Fibroblast of peridontal ligament (primary cell): Measurements from ENCODE around the gene MBOAT1.

Experiments used
- DNase-seq: peaks from one replicate; pipeline ENCODE4 v3.0.0-alpha.2; 2010; ENCODE audit errors: extremely low read depth

Gene MBOAT1

GRCh38 chr6:20137240-20137639 lies 75.0 kb downstream of the MBOAT1 start:
- DNase-seq = no peak

GRCh38 chr6:20135677-20136268 lies 76.5 kb downstream of the MBOAT1 start:
- DNase-seq = no peak

DNA sequence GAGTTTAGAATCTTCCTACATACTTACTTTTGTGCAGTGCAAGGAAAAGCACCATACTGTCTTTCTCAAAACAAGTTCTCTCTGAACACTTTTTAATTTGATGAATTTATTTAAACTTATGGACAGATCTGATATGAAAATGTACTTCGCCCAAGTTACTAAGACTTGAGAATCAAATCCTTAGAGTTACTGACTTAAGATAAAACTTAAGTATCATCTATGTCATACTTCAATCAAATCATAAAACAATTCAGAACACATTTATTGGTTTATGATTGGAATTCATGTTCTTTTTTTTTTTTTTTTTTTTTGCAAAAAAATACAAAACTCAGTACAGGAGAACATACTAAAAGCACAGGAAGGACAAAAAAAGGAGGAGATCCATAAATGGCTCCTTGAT lies 77.7 kb downstream of the MBOAT1 start:
- no peak for DNase-seq

DNA sequence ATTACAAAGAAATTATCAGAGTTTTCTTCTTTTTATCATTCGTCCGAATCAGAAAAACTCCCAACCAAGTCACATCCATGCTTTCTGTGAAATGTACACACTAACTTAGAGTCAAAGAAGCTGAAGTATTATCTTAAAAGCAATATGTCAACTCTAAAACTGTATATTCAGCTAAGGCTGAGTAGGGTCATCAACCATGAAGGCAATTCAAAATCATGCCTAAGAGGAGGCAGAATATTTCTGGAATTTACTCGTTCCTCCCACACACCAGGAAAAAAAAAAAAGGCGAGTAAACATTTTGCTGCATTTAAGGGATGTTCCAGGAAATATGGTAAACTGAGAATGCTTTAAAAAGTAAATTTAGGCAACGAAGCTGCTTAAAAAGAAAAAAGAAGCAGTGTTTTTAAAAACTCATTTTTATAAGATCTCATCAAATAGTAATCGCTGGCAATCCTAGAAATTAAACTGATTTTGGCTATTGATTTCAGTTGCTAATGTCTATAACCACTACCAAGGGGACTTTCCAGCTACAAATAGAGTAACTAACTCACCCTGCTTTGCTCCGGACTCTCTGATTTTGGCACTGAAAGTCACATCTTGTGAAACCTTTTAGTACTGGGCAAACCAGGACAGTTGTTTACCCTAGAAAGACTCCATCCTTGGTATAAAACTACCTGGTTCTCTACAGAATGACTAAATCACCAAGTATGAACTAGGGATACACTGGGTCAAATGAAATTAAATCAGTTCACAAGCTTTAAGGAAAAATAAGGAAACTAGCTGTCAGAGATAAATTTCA lies 82.8 kb downstream of the MBOAT1 start:
- peak; percentile 49 for DNase-seq

DNA sequence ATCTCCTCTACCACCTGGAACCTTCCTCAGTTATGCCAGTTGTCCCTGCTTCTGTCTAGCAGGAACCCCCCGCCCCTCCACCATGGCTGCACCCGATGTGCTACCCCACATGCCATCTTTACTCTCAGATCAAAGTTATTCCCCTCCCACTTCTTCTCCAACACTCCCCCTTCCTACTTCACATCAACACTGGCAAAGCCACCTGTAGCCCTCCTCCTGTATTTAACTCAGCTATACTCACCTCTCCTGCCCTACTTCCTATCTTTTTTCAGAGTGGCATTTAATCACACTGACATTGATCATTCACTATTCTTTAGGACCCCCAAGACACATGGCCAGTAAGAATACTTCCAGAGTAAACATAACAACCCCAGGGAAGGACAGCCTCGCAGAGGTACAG lies 84.3 kb downstream of the MBOAT1 start:
- DNase-seq = no peak

DNA sequence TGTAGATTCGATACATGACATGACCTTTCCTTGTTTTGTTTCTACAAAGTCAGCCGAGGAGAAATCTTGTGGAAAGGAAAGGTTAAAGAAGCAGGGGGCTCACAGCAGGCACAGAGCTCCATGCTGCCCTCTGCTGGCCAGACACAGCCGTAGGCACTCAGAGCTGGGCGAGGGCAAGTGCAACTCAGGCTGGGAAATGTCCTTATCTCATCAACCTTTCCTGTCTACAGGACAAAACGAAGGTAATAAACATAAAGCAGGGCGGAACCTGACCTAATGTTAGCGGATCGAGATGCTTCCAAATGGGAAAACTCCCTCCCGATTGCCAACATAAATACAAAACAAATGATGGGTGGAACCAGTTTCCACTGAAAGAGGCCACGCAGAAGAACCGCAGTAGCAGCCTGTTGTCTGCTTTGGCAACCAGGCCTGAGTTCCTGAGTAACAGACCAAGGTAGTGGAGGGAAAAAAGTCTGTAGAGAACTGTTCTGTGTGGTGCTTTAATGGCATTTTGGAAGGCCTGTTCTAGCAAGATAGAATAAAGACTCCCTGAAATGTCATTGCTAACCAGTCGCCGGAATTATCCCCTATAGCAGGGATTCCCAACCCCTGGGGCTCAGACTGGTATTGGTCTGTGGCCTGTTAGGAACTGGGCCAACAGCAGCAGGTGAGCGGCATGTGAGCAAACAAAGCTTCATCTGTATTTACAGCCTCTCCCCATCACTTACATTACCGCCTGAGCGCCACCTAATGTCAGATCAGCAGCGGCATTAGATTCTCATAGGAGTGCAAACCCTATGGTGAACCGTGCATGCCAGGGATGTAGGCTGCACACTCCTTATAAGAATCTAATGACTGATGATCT lies 85.2 kb downstream of the MBOAT1 start:
- peak; percentile 65 for DNase-seq

DNA sequence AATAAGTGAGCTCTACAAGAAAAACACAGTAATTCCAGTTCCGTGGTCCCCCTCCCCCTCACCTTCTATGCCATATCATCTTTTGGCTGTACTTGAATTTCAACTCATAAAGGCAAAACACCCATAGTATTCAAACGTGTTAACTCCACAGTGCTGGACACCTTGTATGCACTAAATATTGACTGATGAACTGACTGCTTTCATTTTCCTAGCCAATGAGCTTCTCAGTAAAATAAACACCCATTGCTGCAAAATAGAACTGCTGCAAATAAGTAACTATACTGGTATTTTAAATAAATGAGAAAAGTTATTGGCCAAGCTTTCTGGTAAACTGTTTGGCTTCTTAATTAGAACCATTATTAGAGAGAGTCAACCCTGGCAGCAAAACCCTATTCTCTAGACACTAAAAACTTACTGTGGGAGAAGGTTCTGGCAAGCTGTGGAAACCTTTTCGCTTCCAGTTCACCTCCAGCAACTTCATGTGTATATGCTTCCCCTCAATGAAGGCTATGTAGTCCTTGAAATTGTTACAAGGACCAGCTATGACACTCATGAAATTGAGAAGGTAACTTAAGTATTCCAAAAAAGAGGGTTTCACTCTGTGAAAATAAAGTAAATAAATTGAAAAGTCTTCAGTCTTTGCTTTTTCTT lies 86.0 kb downstream of the MBOAT1 start:
- no peak for DNase-seq

DNA sequence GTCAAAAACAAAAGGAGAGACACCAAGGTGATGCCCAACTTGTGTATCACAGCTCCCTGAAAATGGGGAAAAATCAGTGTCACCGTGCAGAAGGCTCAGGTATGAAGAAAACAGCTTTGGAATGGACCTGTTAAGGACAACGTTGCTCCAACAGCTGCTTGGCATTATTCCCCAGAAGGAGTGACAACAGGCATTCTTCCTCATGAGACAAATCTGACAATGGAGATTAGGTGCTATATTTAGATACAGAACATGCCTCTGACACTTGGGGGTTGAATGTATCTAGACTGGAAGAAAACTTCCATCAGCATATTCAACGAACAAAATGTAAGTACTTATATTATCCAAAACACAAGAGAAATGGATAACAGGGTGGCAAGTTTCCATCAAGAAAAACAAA lies 87.7 kb downstream of the MBOAT1 start:
- DNase-seq = no peak

- no peak for DNase-seq
Measured at GRCh38 chr6:20119485-20119884, 92.8 kb downstream of the MBOAT1 start.

DNA sequence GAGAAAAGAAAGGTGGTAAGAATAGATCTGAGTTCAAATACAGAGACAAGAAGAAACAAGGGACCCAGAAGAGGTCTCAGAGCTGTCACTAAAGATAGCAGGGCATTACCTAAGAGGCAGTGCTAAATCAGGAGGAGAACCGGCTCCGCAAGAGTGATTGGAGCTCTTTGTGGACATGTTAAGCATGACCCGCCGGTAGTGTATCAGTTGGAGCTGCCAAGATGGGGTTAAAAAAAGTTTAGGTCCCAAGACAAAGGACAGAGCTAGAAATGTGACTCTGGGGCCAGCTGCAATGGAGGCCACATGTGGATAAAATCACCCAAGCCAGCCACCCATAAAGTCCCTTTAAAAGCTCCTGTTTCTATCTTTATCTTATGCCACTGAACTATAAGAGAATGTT lies 93.4 kb downstream of the MBOAT1 start:
- no peak for DNase-seq

DNA sequence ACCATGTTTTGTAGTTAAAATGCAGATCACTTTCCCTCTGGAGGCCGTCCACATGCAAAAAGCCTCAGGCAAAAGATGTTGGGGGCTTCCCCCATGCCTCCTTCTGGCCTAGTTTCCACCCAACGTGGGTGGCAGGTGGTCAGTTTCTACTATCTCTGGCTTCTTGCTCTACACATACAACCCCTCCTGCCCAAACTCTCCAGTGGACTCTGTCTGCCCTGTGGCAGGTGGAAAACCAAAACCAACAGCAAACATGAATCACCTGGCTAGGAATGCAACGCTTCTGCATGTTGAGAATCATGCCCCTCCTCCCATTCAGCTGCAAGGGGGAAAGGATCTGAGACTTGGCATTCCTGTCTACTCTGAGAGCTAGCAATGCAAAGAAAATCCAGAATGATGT lies 94.8 kb downstream of the MBOAT1 start:
- DNase-seq = no peak

DNA sequence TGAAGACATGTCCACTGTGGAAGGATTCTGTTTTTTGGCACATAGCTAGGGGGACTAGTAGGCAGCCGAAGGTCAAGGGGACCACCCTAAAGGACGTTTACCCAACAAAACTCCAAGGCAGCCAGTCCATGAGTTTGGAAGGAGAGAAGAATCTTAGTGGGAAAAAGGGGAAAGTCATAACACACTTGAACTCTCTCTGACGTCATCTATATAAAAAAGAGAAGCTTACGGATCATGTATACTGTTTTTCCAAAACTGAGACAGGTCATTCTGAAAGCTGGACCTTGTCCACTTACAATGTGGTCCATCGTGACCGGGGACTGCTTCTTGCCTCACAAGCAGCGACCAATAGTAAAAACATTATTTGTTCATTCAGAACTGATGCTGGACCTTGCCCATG lies 95.5 kb downstream of the MBOAT1 start:
- no peak for DNase-seq

DNA sequence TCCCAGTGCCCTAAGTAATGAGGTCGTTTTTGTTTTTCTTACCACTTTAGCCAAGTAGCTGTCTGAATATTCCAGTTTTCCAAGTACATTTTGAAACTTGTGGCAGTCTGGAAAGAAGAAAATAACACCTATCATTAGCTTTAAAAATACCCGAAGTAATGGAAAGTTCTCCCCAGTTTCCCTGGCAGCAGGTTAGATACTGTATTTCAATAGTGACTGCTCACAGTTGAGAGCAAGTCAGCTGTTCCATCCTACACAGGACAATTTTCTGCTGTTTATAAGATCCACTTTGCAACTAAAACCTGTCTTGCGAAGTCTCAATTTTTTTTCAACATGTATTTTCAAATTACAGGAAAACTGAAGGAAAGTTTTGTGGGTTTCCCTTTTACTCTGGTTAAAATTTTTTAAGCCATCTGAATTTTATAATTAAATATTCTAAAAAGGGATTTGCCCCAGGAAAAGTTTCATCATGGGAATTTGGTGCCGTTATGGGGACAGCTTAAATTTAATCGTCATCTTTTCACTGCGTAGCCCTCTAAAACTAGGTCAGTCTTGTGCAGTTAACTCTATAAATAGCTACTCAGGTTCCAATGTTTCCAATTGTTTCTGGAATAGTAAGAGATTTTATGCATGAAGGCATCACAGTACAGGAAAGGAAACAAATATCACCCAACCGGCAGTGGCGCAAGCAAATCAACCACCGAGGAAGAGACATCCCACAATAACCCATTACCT lies 96.9 kb downstream of the MBOAT1 start:
- DNase-seq = no peak

DNA sequence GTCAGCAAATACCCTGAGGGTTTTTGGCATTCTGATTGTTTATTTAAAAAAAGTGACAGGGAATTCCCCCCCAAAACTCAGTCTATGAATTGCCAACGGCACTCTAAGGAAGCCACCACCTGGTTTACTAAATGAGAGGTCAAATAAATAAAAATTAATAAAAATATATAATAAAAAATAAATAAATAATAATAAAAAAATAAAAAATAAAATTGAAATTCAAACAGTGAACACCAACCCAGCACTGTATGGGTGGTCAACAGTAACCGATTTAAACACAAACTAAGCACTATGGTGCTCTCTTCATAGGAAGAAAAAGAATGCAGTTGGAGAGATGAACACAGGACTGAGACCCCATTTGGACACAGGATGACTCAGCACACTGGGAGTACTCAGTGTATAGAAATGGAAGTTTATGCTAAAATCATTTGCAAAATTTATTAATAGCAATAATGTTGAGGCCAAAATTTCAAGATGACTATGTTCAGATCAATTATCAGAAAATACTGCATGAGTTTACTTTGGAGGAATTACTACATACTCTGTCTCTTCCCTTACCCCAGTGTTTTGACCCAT lies 98.5 kb downstream of the MBOAT1 start:
- no peak for DNase-seq

DNA sequence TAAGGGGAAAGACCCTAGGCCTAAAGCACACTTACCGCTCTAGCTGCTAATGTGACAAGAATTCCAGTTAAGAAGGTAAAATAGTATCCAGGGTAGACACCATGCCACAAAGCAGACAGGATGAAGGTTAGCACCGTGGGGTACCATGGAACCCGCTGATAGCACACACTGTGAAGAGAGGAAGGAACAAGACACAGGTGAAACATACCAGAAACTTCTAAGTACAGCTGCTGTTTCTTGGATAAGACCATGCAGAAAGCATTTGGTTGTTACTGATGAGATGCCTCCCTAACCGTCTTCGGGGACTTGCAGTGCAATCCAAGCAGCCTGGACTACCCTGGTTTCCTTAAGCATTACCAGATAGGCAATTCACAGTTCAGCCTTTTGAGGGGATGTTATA lies 99.4 kb downstream of the MBOAT1 start:
- DNase-seq = no peak

GRCh38 chr6:20112241-20112640 lies 100.0 kb downstream of the MBOAT1 start:
- no peak for DNase-seq

GRCh38 chr6:20110478-20110877 lies 101.8 kb downstream of the MBOAT1 start:
- no peak for DNase-seq

GRCh38 chr6:20109526-20109925 lies 102.7 kb downstream of the MBOAT1 start:
- no peak for DNase-seq

- no peak for DNase-seq
Measured at GRCh38 chr6:20105838-20106237, 106.4 kb downstream of the MBOAT1 start.

GRCh38 chr6:20104696-20105095 lies 107.6 kb downstream of the MBOAT1 start:
- no peak for DNase-seq

DNA sequence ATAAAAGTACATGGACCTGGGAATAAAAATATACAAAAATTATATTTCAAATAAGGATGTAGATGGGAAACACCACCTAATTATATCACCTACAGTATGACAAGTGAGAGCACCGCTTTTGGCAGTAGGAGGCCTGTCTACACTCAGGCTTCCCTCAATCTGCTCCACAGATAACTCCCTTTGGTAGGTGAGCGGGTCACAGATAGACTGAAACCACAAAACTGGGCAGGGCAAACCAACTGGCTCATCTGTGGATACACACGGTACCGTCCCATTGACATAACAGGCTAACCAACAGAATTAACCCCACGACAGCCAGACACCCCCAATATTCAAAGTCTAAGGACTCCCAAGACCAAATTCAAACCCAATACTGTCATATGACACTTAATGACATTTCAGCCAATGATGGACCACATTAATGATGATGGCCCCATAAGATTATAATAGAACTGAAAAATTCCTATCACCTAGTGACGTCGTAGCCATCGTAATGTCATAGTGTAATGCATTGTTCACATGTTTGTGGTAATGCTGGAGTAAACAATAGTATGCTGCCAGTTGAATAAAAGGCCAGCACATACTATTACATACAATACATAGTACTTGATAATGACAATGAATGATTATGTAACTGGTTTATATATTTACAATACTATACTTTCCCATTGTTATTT lies 109.7 kb downstream of the MBOAT1 start:
- no peak for DNase-seq
